Activated CD4-positive, alpha-beta T cell treated with anti-CD3 and anti-CD28 coated beads, Interleukin-2, amount 10 ng/mL, durations not matched to agents 7 days and 5 days (primary cell): ENCODE measurements around the gene TDP1. TPM values are rescaled to one million over a fixed set of nuclear protein-coding genes. Genes with fewer than 3 reads are reported as not detected.

Source experiments
- CTCF ChIA-PET: fragments of 350-600 bp; sonication (Branson Sonifier 250); formaldehyde crosslinking; loops from one replicate; lab custom pipeline; 2021; ENCODE audit warnings: antibody characterized with exemption; lab: Charles Lee
- POLR2A ChIA-PET: fragments of 350-600 bp; sonication (Branson Sonifier 250); formaldehyde crosslinking; loops from one replicate; lab custom pipeline; 2021; ENCODE audit warnings: antibody characterized with exemption; lab: Charles Lee
- DNase-seq: peaks from one replicate; pipeline ENCODE4 v3.0.0-alpha.2; 2020
- H3K27ac Mint-ChIP-seq: one replicate; pipeline ENCODE4 v1.8.0; 2021; ENCODE audit warnings: mild to moderate bottlenecking, moderate library complexity, mixed read lengths
- H3K27me3 Mint-ChIP-seq: one replicate; pipeline ENCODE4 v1.8.0; 2021; ENCODE audit warnings: mixed read lengths
- H3K36me3 Mint-ChIP-seq: one replicate; pipeline ENCODE4 v1.8.0; 2021; ENCODE audit warnings: low read depth, mixed read lengths
- H3K4me1 Mint-ChIP-seq: one replicate; pipeline ENCODE4 v1.8.0; 2021; ENCODE audit warnings: mixed read lengths
- H3K4me3 Mint-ChIP-seq: one replicate; pipeline ENCODE4 v1.8.0; 2021; ENCODE audit warnings: mild to moderate bottlenecking, moderate library complexity, mixed read lengths
- H3K9me3 Mint-ChIP-seq: one replicate; pipeline ENCODE4 v1.8.0; 2021; ENCODE audit warnings: mixed read lengths
- total RNA-seq, 2 experiments: library from RNA; stranded (reverse); gene quantifications; one replicate each; pipeline ENCODE4 v1.2.3, GENCODE V29; 2021

Gene TDP1
- total RNA-seq, 2 experiments from 2014 or later, result 77.9 to 79.6 TPM

DNA sequence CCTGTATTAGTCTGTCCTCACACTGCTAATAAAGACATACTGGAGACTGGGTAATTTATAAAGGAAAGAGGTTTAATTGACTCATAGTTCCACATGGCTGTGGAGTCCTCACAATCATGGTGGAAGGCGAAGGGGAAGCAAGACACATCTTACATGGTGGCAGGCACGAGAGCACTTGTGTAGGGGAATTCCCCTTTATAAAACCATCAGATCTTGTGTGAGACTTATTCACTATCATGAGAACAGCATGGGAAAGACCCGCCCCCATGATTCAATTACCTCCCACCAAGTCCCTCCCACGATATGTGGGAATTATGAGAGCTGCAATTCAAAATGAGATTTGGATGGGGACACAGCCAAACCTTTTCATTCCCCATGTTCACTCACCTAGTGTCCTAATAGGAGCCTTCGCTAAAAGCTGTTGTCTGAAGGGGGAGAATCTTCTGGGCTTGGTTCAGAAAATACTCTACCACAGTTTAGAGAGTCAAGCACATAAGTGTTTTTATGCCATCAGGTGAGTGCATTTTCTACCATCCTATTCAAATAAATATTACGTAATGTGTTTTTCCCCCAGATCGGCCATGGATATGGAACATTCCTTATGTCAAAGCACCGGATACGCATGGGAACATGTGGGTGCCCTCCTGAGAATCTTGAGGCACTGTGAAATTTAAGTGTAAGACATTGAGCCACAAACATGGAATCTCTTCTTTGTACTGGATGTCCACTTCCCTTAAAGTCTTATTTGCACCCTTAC, 86.9 kb downstream of the TDP1 start:
- Mint-ChIP-seq H3K4me1 (no peaks in the 10 kb centered on the region), H3K27me3 (no peaks in the 10 kb centered on the region), H3K9me3 (no peaks in the 10 kb centered on the region), H3K36me3 (peaks cover 33% of the 10 kb centered on the region), H3K4me3 (no peak overlapping the region), H3K27ac (no peak overlapping the region)
- no peak for DNase-seq
- CTCF ChIA-PET, result no interaction called here
- POLR2A ChIA-PET, result no interaction called here

GRCh38 chr14:90045616-90046015, 89.9 kb downstream of the TDP1 start:
- H3K27me3 Mint-ChIP-seq, result no peaks in the 10 kb centered on the region
- H3K36me3 Mint-ChIP-seq, result peaks cover 23% of the 10 kb centered on the region
- no peak for DNase-seq
- CTCF ChIA-PET, result no interaction called here
- H3K9me3 Mint-ChIP-seq, result no peaks in the 10 kb centered on the region
- no peaks in the 10 kb centered on the region for H3K4me1 Mint-ChIP-seq
- POLR2A ChIA-PET, result no interaction called here
- H3K4me3 Mint-ChIP-seq, result no peak overlapping the region
- H3K27ac Mint-ChIP-seq, result no peak overlapping the region

DNA sequence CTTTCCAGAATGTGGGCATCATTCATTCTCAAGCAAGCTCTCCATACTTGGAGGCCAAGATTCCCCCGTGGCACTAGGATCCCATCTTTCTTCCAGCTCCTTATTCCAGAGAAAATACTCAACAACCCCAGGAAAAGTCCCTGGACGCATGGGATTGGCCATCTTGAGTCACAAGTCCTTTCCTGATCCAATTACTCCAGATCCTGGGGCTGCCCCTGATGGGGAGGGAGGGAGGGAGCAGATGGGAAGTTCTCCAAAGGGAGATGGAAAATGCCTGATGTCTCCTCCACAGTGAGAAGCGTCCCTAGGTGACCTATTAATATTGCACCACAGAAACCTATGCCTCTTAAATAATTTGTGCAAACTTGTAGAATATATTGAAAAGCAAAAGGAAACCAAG, 93.7 kb downstream of the TDP1 start:
- no peak overlapping the region for H3K4me3 Mint-ChIP-seq
- H3K27ac Mint-ChIP-seq, result no peak overlapping the region
- ChIA-PET POLR2A (no interaction called here), CTCF (no interaction called here)
- no peak for DNase-seq
- no peaks in the 10 kb centered on the region for H3K9me3 Mint-ChIP-seq
- peaks cover 7% of the 10 kb centered on the region for H3K36me3 Mint-ChIP-seq
- no peaks in the 10 kb centered on the region for H3K4me1 Mint-ChIP-seq
- peaks cover 18% of the 10 kb centered on the region for H3K27me3 Mint-ChIP-seq

DNA sequence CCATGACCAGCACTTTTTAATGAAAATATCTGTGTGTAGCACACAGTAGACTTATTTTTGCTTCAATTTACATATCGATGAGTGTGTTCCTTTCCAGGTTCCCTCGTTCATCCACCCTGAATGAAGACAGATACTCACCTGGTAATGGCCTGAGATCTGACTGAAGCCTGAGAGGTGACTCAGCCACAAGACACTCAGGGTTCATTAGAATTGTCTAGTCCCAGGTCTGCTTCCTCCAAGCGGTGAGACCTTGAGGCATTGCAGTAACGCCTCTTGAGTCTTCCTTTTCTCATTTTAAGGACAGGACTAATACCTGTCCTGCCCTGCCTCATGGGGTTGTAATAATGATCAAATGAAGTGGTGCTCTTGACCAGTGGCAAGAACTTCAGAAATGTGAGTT, 94.5 kb downstream of the TDP1 start:
- CTCF ChIA-PET, result no interaction called here

DNA sequence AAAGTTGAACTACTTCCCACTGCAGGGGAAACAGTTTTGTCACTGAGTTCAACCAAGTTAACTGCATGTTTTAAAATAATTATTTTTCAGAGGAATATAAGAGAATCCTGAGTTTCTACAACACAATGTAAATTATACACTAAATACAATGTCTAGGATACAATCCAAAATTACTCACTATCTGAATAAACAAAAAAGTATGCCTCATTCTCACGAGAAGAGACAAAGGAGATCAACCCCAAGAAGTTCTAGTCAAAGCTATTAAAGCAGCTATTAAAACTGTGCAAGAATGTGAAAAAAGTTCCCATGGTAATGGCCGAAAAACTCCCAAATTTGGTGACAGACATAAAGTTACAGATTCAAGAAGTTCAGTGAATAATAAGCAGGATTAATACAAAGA, 97.3 kb downstream of the TDP1 start:
- POLR2A ChIA-PET, result no interaction called here
- Mint-ChIP-seq H3K36me3 (no peaks in the 10 kb centered on the region), H3K27me3 (peaks cover 47% of the 10 kb centered on the region), H3K4me3 (no peak overlapping the region), H3K27ac (no peak overlapping the region), H3K9me3 (no peaks in the 10 kb centered on the region), H3K4me1 (no peaks in the 10 kb centered on the region)
- CTCF ChIA-PET, result no interaction called here
- no peak for DNase-seq

More for the DNA sequence above, 94.5 kb downstream of the TDP1 start:
- H3K4me1 Mint-ChIP-seq, result no peaks in the 10 kb centered on the region
- no peak for DNase-seq
- H3K36me3 Mint-ChIP-seq, result no peaks in the 10 kb centered on the region
- H3K27me3 Mint-ChIP-seq, result peaks cover 27% of the 10 kb centered on the region
- POLR2A ChIA-PET, result no interaction called here
- H3K27ac Mint-ChIP-seq, result no peak overlapping the region
- H3K9me3 Mint-ChIP-seq, result no peaks in the 10 kb centered on the region
- no peak overlapping the region for H3K4me3 Mint-ChIP-seq

DNA sequence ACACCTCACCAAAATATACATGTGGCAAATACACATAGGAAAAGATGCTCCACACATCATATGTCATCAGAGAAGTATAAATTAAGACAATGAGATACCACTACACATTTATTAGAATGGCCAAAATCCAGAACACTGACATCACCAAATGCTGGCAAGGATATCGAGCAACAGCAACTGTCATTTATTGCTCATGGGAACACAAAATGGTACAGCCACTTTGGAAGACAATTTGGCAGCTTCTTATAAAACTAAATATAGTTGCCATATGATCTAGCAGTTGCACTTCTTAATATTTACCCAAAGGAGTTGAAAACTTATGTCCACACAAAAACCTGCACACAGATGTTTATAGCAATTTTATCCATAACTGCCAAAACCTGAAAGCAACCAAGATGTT, 99.1 kb downstream of the TDP1 start:
- H3K4me3 Mint-ChIP-seq, result no peak overlapping the region
- peaks cover 64% of the 10 kb centered on the region for H3K27me3 Mint-ChIP-seq
- no peaks in the 10 kb centered on the region for H3K36me3 Mint-ChIP-seq
- no peak for DNase-seq
- peaks cover 6% of the 10 kb centered on the region for H3K4me1 Mint-ChIP-seq
- CTCF ChIA-PET, result interaction anchor here (0.7 kb wide), 1 partner anchor 63 kb away, joined by 3 read pairs; no protein-coding TSS in a partner anchor
- H3K9me3 Mint-ChIP-seq, result no peaks in the 10 kb centered on the region
- H3K27ac Mint-ChIP-seq, result no peak overlapping the region
- POLR2A ChIA-PET, result no interaction called here

- POLR2A ChIA-PET, result no interaction called here
- Mint-ChIP-seq H3K4me1 (peaks cover 12% of the 10 kb centered on the region), H3K9me3 (no peaks in the 10 kb centered on the region), H3K36me3 (no peaks in the 10 kb centered on the region), H3K27me3 (peaks cover 71% of the 10 kb centered on the region), H3K4me3 (no peak overlapping the region), H3K27ac (no peak overlapping the region)
- DNase-seq, result no peak
- CTCF ChIA-PET, result interaction anchor here (1.6 kb wide), 1 partner anchor 17 kb away, joined by 3 read pairs; no protein-coding TSS in a partner anchor
Observed at GRCh38 chr14:90056826-90057225, 101.1 kb downstream of the TDP1 start.

- no peaks in the 10 kb centered on the region for H3K9me3 Mint-ChIP-seq
- H3K4me3 Mint-ChIP-seq, result no peak overlapping the region
- ChIA-PET POLR2A (interaction anchor here (0.7 kb wide), 1 partner anchor 189 kb away, joined by 3 read pairs; no protein-coding TSS in a partner anchor), CTCF (interaction anchor here (1.3 kb wide), 1 partner anchor 11 kb away, joined by 6 read pairs; no protein-coding TSS in a partner anchor)
- peaks cover 24% of the 10 kb centered on the region for H3K4me1 Mint-ChIP-seq
- no peak for DNase-seq
- peaks cover 76% of the 10 kb centered on the region for H3K27me3 Mint-ChIP-seq
- H3K36me3 Mint-ChIP-seq, result no peaks in the 10 kb centered on the region
- H3K27ac Mint-ChIP-seq, result no peak overlapping the region
Observed at GRCh38 chr14:90058876-90059458, 103.2 kb downstream of the TDP1 start.

- no peaks in the 10 kb centered on the region for H3K36me3 Mint-ChIP-seq
- no peaks in the 10 kb centered on the region for H3K9me3 Mint-ChIP-seq
Observed at GRCh38 chr14:90060312-90060964, 104.7 kb downstream of the TDP1 start.

GRCh38 chr14:90060965-90061684, 105.4 kb downstream of the TDP1 start:
- Mint-ChIP-seq H3K36me3 (no peaks in the 10 kb centered on the region), H3K4me1 (peaks cover 24% of the 10 kb centered on the region), H3K4me3 (peak overlapping the region; percentile 63), H3K9me3 (no peaks in the 10 kb centered on the region), H3K27me3 (peaks cover 71% of the 10 kb centered on the region), H3K27ac (no peak overlapping the region)
- ChIA-PET POLR2A (no interaction called here), CTCF (no interaction called here)
- DNase-seq, result no peak

More at GRCh38 chr14:90060312-90060964, 104.7 kb downstream of the TDP1 start:
- ChIA-PET POLR2A (no interaction called here), CTCF (interaction anchor here (1.1 to 1.3 kb wide), 2 partner anchors 12 to 121 kb away, joined by 4 to 6 read pairs; no protein-coding TSS in a partner anchor)
- no peak overlapping the region for H3K27ac Mint-ChIP-seq
- peaks cover 24% of the 10 kb centered on the region for H3K4me1 Mint-ChIP-seq
- H3K4me3 Mint-ChIP-seq, result peak overlapping the region; percentile 63
- H3K27me3 Mint-ChIP-seq, result peaks cover 74% of the 10 kb centered on the region
- peak; percentile 58 for DNase-seq

- H3K36me3 Mint-ChIP-seq, result no peaks in the 10 kb centered on the region
- peak within 1 kb of the TSS; percentile 65 for H3K4me3 Mint-ChIP-seq
- ChIA-PET POLR2A (no interaction called here), CTCF (no interaction called here)
- H3K9me3 Mint-ChIP-seq, result no peaks in the 10 kb centered on the region
- H3K27ac Mint-ChIP-seq, result no peak within 1 kb of the TSS
- H3K27me3 Mint-ChIP-seq, result peaks cover 67% of the 10 kb centered on the region
- peak; percentile 16 for DNase-seq
- H3K4me1 Mint-ChIP-seq, result peaks cover 24% of the 10 kb centered on the region
Observed at GRCh38 chr14:90061685-90062126, 106.0 kb downstream of the TDP1 start, which contains the start of gene KCNK13. Gene KCNK13, plus strand, starts transcription at chr14:90061994. Its CDS starts 212 bp downstream, at chr14:90062206.

DNA sequence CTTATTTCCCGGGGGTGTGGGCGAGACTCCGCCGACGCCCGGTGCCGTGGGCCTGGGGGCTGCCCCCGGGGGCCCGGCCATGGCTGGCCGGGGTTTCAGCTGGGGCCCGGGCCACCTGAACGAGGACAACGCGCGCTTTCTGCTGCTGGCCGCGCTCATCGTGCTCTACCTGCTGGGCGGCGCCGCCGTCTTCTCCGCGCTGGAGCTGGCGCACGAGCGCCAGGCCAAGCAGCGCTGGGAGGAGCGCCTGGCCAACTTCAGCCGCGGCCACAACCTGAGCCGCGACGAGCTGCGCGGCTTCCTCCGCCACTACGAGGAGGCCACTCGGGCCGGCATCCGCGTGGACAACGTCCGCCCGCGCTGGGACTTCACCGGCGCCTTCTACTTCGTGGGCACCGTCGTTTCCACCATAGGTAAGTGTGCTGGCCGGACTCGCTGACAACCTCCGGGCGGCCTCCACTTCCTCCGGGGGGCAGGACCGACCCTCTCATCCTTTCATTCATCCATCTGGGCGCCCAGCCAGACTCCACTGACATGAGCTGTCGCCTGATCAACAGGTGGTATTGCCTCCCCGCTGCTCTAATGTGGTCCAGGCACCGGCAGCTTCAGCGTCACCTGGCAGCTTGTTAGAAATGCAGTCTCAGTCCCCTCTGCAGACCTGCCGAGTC, 106.5 kb downstream of the TDP1 start:
- Mint-ChIP-seq H3K27me3 (peaks cover 64% of the 10 kb centered on the region), H3K27ac (no peak overlapping the region), H3K9me3 (no peaks in the 10 kb centered on the region), H3K36me3 (no peaks in the 10 kb centered on the region), H3K4me3 (peak overlapping the region; percentile 64), H3K4me1 (peaks cover 24% of the 10 kb centered on the region)
- ChIA-PET CTCF (no interaction called here), POLR2A (no interaction called here)
- DNase-seq, result no peak
